GM19351 (cell line): ENCODE measurements around the gene RPRD1B.
"Not testable (repeated sequence)": the region's sequence is repeated elsewhere in the genome, so short reads cannot be mapped to it uniquely, and the experiment has no call there.

Source experiments
- ATAC-seq: cut with Tn5 transposase; IDR thresholded peaks from one replicate; pipeline ENCODE4 v1.9.1; 2021; ENCODE audit warnings: mild to moderate bottlenecking, moderate library complexity; ENCODE audit not compliant: unreplicated experiment

The RPRD1B gene

GRCh38 chr20:38000293-38000692 lies 33.3 kb upstream of the RPRD1B start:
- ATAC-seq = no peak

GRCh38 chr20:38001173-38001875 lies 32.2 kb upstream of the RPRD1B start:
- no peak for ATAC-seq

GRCh38 chr20:38001981-38002380 lies 31.6 kb upstream of the RPRD1B start:
- ATAC-seq = no peak

GRCh38 chr20:38002422-38002821 lies 31.1 kb upstream of the RPRD1B start:
- no peak for ATAC-seq

- ATAC-seq = no peak
Measured at GRCh38 chr20:38004416-38004815, 29.1 kb upstream of the RPRD1B start.

- no peak for ATAC-seq
Measured at GRCh38 chr20:38005903-38006302, 27.6 kb upstream of the RPRD1B start.

GRCh38 chr20:38007526-38007925 lies 26.0 kb upstream of the RPRD1B start:
- ATAC-seq = no peak

GRCh38 chr20:38008233-38008944 lies 25.2 kb upstream of the RPRD1B start:
- ATAC-seq = no peak

- not testable (repeated sequence) for ATAC-seq
Measured at GRCh38 chr20:38009416-38009815, 24.1 kb upstream of the RPRD1B start.

GRCh38 chr20:38011696-38012095 lies 21.9 kb upstream of the RPRD1B start:
- ATAC-seq = no peak

GRCh38 chr20:38012332-38012731 lies 21.2 kb upstream of the RPRD1B start:
- ATAC-seq = no peak

- no peak for ATAC-seq
Measured at GRCh38 chr20:38013887-38014286, 19.7 kb upstream of the RPRD1B start.

GRCh38 chr20:38017959-38018358 lies 15.6 kb upstream of the RPRD1B start:
- no peak for ATAC-seq

- ATAC-seq = no peak
Measured at GRCh38 chr20:38018385-38018784, 15.2 kb upstream of the RPRD1B start.

GRCh38 chr20:38021087-38021772 lies 12.3 kb upstream of the RPRD1B start:
- ATAC-seq = no peak

- ATAC-seq = no peak
Measured at GRCh38 chr20:38023181-38024001, 10.2 kb upstream of the RPRD1B start.

- no peak for ATAC-seq
Measured at GRCh38 chr20:38024496-38024895, 9.1 kb upstream of the RPRD1B start.

- ATAC-seq = no peak
Measured at GRCh38 chr20:38029453-38029852, 4.1 kb upstream of the RPRD1B start.

- no peak for ATAC-seq
Measured at GRCh38 chr20:38031957-38032356, 1.6 kb upstream of the RPRD1B start.

- ATAC-seq = peak; percentile 54
Measured at GRCh38 chr20:38032585-38033329, 789 bp upstream of the RPRD1B start.
